NCI-H2227 treated with DMSO at 0.1 percent for 48 hours (cell line): Measurements from ENCODE around the gene POGLUT2.
"Not testable (repeated sequence)": the region's sequence is repeated elsewhere in the genome, so short reads cannot be mapped to it uniquely, and the experiment has no call there.

Experiments used
- DNase-seq: peaks from one replicate; lab custom pipeline; 2025; lab: John Stamatoyannopoulos, UW

The POGLUT2 gene

GRCh38 chr13:102805680-102806079, 6.9 kb upstream of the POGLUT2 start:
- no peak for DNase-seq

GRCh38 chr13:102800145-102801041, 1.6 kb upstream of the POGLUT2 start:
- DNase-seq, result peak; percentile 49

- no peak for DNase-seq
These were observed 809 bp upstream of the POGLUT2 start for GRCh38 chr13:102799426-102800144.

GRCh38 chr13:102793611-102794355, 5.0 kb downstream of the POGLUT2 start:
- no peak for DNase-seq

GRCh38 chr13:102792396-102792795, 6.4 kb downstream of the POGLUT2 start:
- DNase-seq, result no peak

GRCh38 chr13:102788683-102789082, 10.1 kb downstream of the POGLUT2 start:
- no peak for DNase-seq

GRCh38 chr13:102784483-102784882, 14.3 kb downstream of the POGLUT2 start:
- DNase-seq, result no peak

- DNase-seq, result no peak
These were observed 17.2 kb downstream of the POGLUT2 start for GRCh38 chr13:102781591-102781990.

GRCh38 chr13:102780656-102781055, 18.1 kb downstream of the POGLUT2 start:
- not testable (repeated sequence) for DNase-seq

- DNase-seq, result no peak
These were observed 19.2 kb downstream of the POGLUT2 start for GRCh38 chr13:102779436-102780159.

- DNase-seq, result no peak
These were observed 21.0 kb downstream of the POGLUT2 start for GRCh38 chr13:102777736-102778135.

- no peak for DNase-seq
These were observed 22.5 kb downstream of the POGLUT2 start for GRCh38 chr13:102776271-102776670.

GRCh38 chr13:102774591-102775520, 23.9 kb downstream of the POGLUT2 start:
- DNase-seq, result no peak

GRCh38 chr13:102774214-102774568, 24.6 kb downstream of the POGLUT2 start:
- DNase-seq, result no peak

- peak; percentile 73 for DNase-seq
These were observed 25.1 kb downstream of the POGLUT2 start, which contains the start of gene TEX30 for GRCh38 chr13:102773441-102774213. TEX30 (minus strand) TSS chr13:102773786; CDS start chr13:102770026, 3,760 bp downstream.

GRCh38 chr13:102772042-102772425, 26.7 kb downstream of the POGLUT2 start:
- no peak for DNase-seq

- DNase-seq, result no peak
These were observed 27.3 kb downstream of the POGLUT2 start for GRCh38 chr13:102771298-102772041.

- no peak for DNase-seq
These were observed 28.3 kb downstream of the POGLUT2 start for GRCh38 chr13:102770435-102770834.

- peak; percentile 14 for DNase-seq
These were observed 29.1 kb downstream of the POGLUT2 start for GRCh38 chr13:102769679-102770078.
